ENCODE results near the gene ASCC1.

Gene ASCC1

GRCh38 chr10:72200883-72201282 is 15.2 kb downstream of the ASCC1 start:
- FAIRE-seq (no peak), DNase-seq (ENCODE audit: insufficient read length, low spot score) (no peak)
- no peak for TF ChIP-seq CTCF (IDR thresholded peaks at IDR 0.05; ENCODE audit: insufficient read depth, missing control alignments)

GRCh38 chr10:72194949-72195348 is 21.1 kb downstream of the ASCC1 start:
- no peak for DNase-seq (ENCODE audit: insufficient read length, low spot score)
- no peak for FAIRE-seq
- no peak for TF ChIP-seq CTCF (IDR thresholded peaks at IDR 0.05; ENCODE audit: insufficient read depth, missing control alignments)

- DNase-seq (ENCODE audit: insufficient read length, low spot score) (no peak), FAIRE-seq (no peak)
- no peak for TF ChIP-seq CTCF (IDR thresholded peaks at IDR 0.05; ENCODE audit: insufficient read depth, missing control alignments)
Measured at GRCh38 chr10:72186982-72187330, 29.1 kb downstream of the ASCC1 start.

GRCh38 chr10:72186258-72186981 is 29.7 kb downstream of the ASCC1 start:
- no peak for TF ChIP-seq CTCF (IDR thresholded peaks at IDR 0.05; ENCODE audit: insufficient read depth, missing control alignments)
- DNase-seq (ENCODE audit: insufficient read length, low spot score): no peak
- FAIRE-seq: no peak

- no peak for FAIRE-seq
- no peak for DNase-seq (ENCODE audit: insufficient read length, low spot score)
- no peak for TF ChIP-seq CTCF (IDR thresholded peaks at IDR 0.05; ENCODE audit: insufficient read depth, missing control alignments)
Measured at GRCh38 chr10:72184156-72184555, 31.9 kb downstream of the ASCC1 start.

GRCh38 chr10:72177454-72177853 is 38.6 kb downstream of the ASCC1 start:
- no peak for TF ChIP-seq CTCF (IDR thresholded peaks at IDR 0.05; ENCODE audit: insufficient read depth, missing control alignments)
- FAIRE-seq: no peak

GRCh38 chr10:72176701-72177100 is 39.4 kb downstream of the ASCC1 start:
- FAIRE-seq (no peak), DNase-seq (ENCODE audit: insufficient read length, low spot score) (no peak)
- TF ChIP-seq CTCF (IDR thresholded peaks at IDR 0.05; ENCODE audit: insufficient read depth, missing control alignments): no peak

More at GRCh38 chr10:72177454-72177853, 38.6 kb downstream of the ASCC1 start:
- DNase-seq (ENCODE audit: insufficient read length, low spot score): no peak
